CD14-positive monocyte (primary cell): ENCODE measurements around the gene KRTAP2-2. TPM values are rescaled to one million over a fixed set of nuclear protein-coding genes. Genes with fewer than 3 reads are reported as not detected.
"Not testable (repeated sequence)": the region's sequence is repeated elsewhere in the genome, so short reads cannot be mapped to it uniquely, and the experiment has no call there.

Experiments
- DNase-seq, 3 donors: peaks; one replicate each; pipeline ENCODE4 v3.0.0-alpha.2; 2011 to 2022
- H2AFZ ChIP-seq: 2 replicates; pipeline ENCODE4 v1.6.0; 2012; ENCODE audit warnings: mild to moderate bottlenecking, low read depth, low read length, inconsistent platforms; ENCODE audit not compliant: insufficient read depth, poor library complexity, severe bottlenecking
- H3K27ac ChIP-seq, 2 donors: 1 replicate in 1 of 2; 2 replicates in 1 of 2; pipeline ENCODE4 v1.5.1; 2012 to 2013; ENCODE audit warnings: low read length in 2 of 2, control low read depth in 1 of 2, inconsistent platforms in 1 of 2, low read depth in 1 of 2, mild to moderate bottlenecking in 1 of 2
- H3K27me3 ChIP-seq, 2 donors: one replicate each; pipeline versions ENCODE4 v1.6.0 to v1.6.1; 2011 to 2013; ENCODE audit warnings: low read length in 2 of 2; ENCODE audit not compliant: control insufficient read depth in 2 of 2, insufficient read depth in 2 of 2
- H3K36me3 ChIP-seq, 2 donors: replicated peaks in 1 of 2; 1 replicate in 1 of 2; 2 replicates in 1 of 2; pipeline versions ENCODE4 v1.5.1 to v1.6.1; 2012 to 2013; ENCODE audit warnings: low read length in 2 of 2, control low read depth in 1 of 2, inconsistent platforms in 1 of 2, mild to moderate bottlenecking in 1 of 2; ENCODE audit not compliant: insufficient read depth in 2 of 2, control insufficient read depth in 1 of 2
- H3K4me1 ChIP-seq, 2 donors: 1 replicate in 1 of 2; 2 replicates in 1 of 2; pipeline versions ENCODE4 v1.5.1 to v1.6.1; 2012 to 2013; ENCODE audit warnings: low read length in 2 of 2, control low read depth in 1 of 2, inconsistent platforms in 1 of 2, mild to moderate bottlenecking in 1 of 2, moderate library complexity in 1 of 2; ENCODE audit not compliant: insufficient read depth in 2 of 2, control insufficient read depth in 1 of 2
- H3K4me2 ChIP-seq: replicated peaks from 2 replicates; pipeline ENCODE3; 2012; ENCODE audit warnings: low read length, moderate library complexity, mild to moderate bottlenecking; ENCODE audit not compliant: poor library complexity, severe bottlenecking; ENCODE audit errors: extremely low read depth
- H3K4me3 ChIP-seq, 3 experiments: fragments of 200-600 bp in 1 of 3; sonication (generic) in 1 of 3; replicated peaks in 1 of 3; 1 replicate in 2 of 3; 2 replicates in 1 of 3; pipeline ENCODE4 v1.5.1; 2011 to 2013; ENCODE audit warnings: low read length in 3 of 3, mild to moderate bottlenecking in 3 of 3, control low read depth in 2 of 3, low read depth in 2 of 3, inconsistent platforms in 1 of 3, moderate library complexity in 1 of 3
- H3K79me2 ChIP-seq: 2 replicates; pipeline ENCODE4 v1.6.0; 2012; ENCODE audit warnings: mild to moderate bottlenecking, control low read depth, inconsistent platforms, low read length, moderate library complexity; ENCODE audit not compliant: insufficient read depth
- H3K9ac ChIP-seq: 2 replicates; pipeline ENCODE4 v1.6.0; 2017; ENCODE audit warnings: low read length, mild to moderate bottlenecking; ENCODE audit not compliant: insufficient read depth, poor library complexity, severe bottlenecking
- H3K9me3 ChIP-seq, 2 donors: replicated peaks in 1 of 2; 1 replicate in 1 of 2; 2 replicates in 1 of 2; pipeline versions ENCODE4 v1.5.1 to v1.6.1; 2012 to 2013; ENCODE audit warnings: low read length in 2 of 2, control low read depth in 1 of 2; ENCODE audit not compliant: control insufficient read depth in 1 of 2, insufficient read depth in 1 of 2
- H4K20me1 ChIP-seq: 2 replicates; pipeline ENCODE4 v1.6.0; 2012; ENCODE audit warnings: mild to moderate bottlenecking, low read length, control low read depth, moderate library complexity; ENCODE audit not compliant: insufficient read depth
- H3K27ac Mint-ChIP-seq, 7 donors: one replicate each; pipeline ENCODE4 v1.8.0; 2020; ENCODE audit warnings: mild to moderate bottlenecking in 7 of 7, mixed read lengths in 7 of 7, moderate library complexity in 6 of 7, inconsistent platforms in 2 of 7
- H3K27me3 Mint-ChIP-seq, 3 donors: one replicate each; pipeline ENCODE4 v1.8.0; 2021 to 2022; ENCODE audit warnings: low read depth in 3 of 3, mild to moderate bottlenecking in 3 of 3, mixed read lengths in 3 of 3, moderate library complexity in 3 of 3, inconsistent platforms in 1 of 3
- H3K36me3 Mint-ChIP-seq, 2 donors: one replicate each; pipeline ENCODE4 v1.8.0; 2020; ENCODE audit warnings: mixed read lengths in 2 of 2, inconsistent platforms in 1 of 2, mild to moderate bottlenecking in 1 of 2
- H3K4me1 Mint-ChIP-seq: one replicate; pipeline ENCODE4 v1.8.0; 2020; ENCODE audit warnings: mild to moderate bottlenecking, mixed read lengths
- H3K4me3 Mint-ChIP-seq, 2 donors: one replicate each; pipeline ENCODE4 v1.8.0; 2020; ENCODE audit warnings: mild to moderate bottlenecking in 2 of 2, mixed read lengths in 2 of 2, moderate library complexity in 1 of 2
- H3K9me3 Mint-ChIP-seq, 7 donors: one replicate each; pipeline ENCODE4 v1.8.0; 2020 to 2022; ENCODE audit warnings: mixed read lengths in 7 of 7, mild to moderate bottlenecking in 6 of 7, moderate library complexity in 6 of 7, inconsistent platforms in 2 of 7
- WGBS: methylation state at CpG from one replicate; pipeline ENCODE4 v1.1.5; 2013; ENCODE audit warnings: missing lambda C conversion rate; ENCODE audit not compliant: insufficient coverage; 5-methylcytosine and 5-hydroxymethylcytosine counted together
- intact Hi-C, 2 donors: fragments of 100-400 bp; cut with micrococcal nuclease; formaldehyde crosslinking; loops; one replicate each; pipeline versions ENCODE4 v1.15.0 to v1.15.1; 2023
- polyA plus RNA-seq, 3 donors: library from polyadenylated mRNA; depleted of rRNA in 1 of 3; unstranded in 2 of 3; stranded (reverse) in 1 of 3; fragments of 300-500 nt in 2 of 3; fragments of >200 nt in 1 of 3; fragmentation: Illumina TruSeq in 2 of 3; gene quantifications; 1 replicate in 2 of 3; 2 replicates in 1 of 3; pipeline ENCODE4 v1.2.3, GENCODE V29; 2012 to 2021
- TF ChIP-seq, protein P1 (sequence below): fragments of 200-600 bp; IDR thresholded peaks from one replicate; pipeline ENCODE4 v1.8.0; 2022; ENCODE audit warnings: antibody characterized with exemption, mild to moderate bottlenecking

KRTAP2-2 gene
- polyA plus RNA-seq, 3 donors, result not detected

DNA sequence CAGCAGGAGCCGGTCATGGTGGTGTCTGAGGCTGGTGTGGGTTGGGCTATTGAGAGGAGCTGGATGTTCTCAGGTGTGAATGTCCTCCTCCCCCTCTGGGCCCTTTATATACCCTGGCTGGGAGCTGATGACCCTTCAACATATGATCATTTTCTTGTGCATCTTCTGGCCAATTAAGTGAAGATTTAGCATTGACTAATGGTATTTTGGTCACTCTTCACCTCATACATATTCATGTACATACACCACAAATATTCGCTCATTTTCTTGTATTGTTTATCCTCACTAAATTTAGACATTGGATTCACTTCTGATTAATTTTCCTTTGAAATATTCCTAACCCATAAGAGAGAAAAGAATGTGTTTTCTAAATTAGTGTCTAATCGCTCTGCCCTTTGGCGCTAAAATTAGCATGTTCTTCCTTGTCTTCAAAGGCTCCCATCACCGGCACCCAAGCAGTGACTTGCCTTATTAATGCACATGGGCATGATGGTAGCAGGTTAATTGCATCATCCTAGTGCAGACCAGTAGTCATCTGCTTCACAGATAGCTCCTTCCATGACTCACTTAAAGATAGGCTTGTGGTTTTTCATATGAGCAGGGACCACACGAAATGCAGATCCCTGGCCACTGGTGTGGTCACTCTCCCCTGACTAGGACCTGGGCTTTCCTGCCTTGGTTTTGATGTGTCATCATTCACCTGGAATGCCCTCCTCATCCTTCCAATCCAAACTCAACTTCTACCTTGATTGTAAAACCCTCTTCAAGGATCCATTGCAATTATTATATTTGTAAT, 11.0 kb upstream of the KRTAP2-2 start, which contains the start of gene KRTAP2-4:
KRTAP2-4 (minus strand) TSS at position 51 of the 796 bp plus-strand sequence; CDS start at position 17, 34 bp downstream.
- no peaks in the 10 kb centered on the region for H3K4me1 ChIP-seq
- peak in 1 of 3 donors; percentile 26 for DNase-seq
- Mint-ChIP-seq H3K4me3 (no peak within 1 kb of the TSS), H3K27me3 (peaks cover 1 to 8% (median 5%) of the 10 kb centered on the region in 3 donors), H3K9me3 (peaks cover 0 to 2% (median 0%) of the 10 kb centered on the region in 7 donors), H3K36me3 (no peaks in the 10 kb centered on the region), H3K27ac (no peak within 1 kb of the TSS), H3K4me1 (no peaks in the 10 kb centered on the region)
- peaks cover 4 to 7% of the 10 kb centered on the region in 2 donors for H3K27me3 ChIP-seq
- H2AFZ ChIP-seq, result no peak within 1 kb of the TSS
- no peaks in the 10 kb centered on the region for H3K9me3 ChIP-seq
- 77% methylated on average over 3 of the region's 6 CpGs for WGBS
- no peaks in the 10 kb centered on the region for H4K20me1 ChIP-seq
- no peak within 1 kb of the TSS for H3K4me3 ChIP-seq
- no peaks in the 10 kb centered on the region for H3K79me2 ChIP-seq
- intact Hi-C loops, result no loop called here
- H3K27ac ChIP-seq, result no peak within 1 kb of the TSS
- H3K36me3 ChIP-seq, result no peaks in the 10 kb centered on the region
- no peak within 1 kb of the TSS for H3K9ac ChIP-seq
- no peak within 1 kb of the TSS for H3K4me2 ChIP-seq
- TF ChIP-seq, protein P1, sequence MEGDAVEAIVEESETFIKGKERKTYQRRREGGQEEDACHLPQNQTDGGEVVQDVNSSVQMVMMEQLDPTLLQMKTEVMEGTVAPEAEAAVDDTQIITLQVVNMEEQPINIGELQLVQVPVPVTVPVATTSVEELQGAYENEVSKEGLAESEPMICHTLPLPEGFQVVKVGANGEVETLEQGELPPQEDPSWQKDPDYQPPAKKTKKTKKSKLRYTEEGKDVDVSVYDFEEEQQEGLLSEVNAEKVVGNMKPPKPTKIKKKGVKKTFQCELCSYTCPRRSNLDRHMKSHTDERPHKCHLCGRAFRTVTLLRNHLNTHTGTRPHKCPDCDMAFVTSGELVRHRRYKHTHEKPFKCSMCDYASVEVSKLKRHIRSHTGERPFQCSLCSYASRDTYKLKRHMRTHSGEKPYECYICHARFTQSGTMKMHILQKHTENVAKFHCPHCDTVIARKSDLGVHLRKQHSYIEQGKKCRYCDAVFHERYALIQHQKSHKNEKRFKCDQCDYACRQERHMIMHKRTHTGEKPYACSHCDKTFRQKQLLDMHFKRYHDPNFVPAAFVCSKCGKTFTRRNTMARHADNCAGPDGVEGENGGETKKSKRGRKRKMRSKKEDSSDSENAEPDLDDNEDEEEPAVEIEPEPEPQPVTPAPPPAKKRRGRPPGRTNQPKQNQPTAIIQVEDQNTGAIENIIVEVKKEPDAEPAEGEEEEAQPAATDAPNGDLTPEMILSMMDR, result no peak

- H3K4me1 ChIP-seq, H3K9me3 ChIP-seq, H3K27ac ChIP-seq, H3K27ac Mint-ChIP-seq, H3K36me3 ChIP-seq, H3K9ac ChIP-seq, H3K9me3 Mint-ChIP-seq, H3K4me3 ChIP-seq, H4K20me1 ChIP-seq, H3K36me3 Mint-ChIP-seq, H3K4me1 Mint-ChIP-seq, H3K4me2 ChIP-seq, H3K79me2 ChIP-seq, H3K4me3 Mint-ChIP-seq, DNase-seq, H2AFZ ChIP-seq, intact Hi-C loops: not testable (repeated sequence)
- 94% methylated on average over 2 of the region's 16 CpGs for WGBS
- peaks cover 13 to 15% of the 10 kb centered on the region in 2 donors for H3K27me3 ChIP-seq
- H3K27me3 Mint-ChIP-seq, result peaks cover 4 to 15% (median 12%) of the 10 kb centered on the region in 3 donors
These were observed 10.1 kb upstream of the KRTAP2-2 start for GRCh38 chr17:41065016-41065689.
